SK-N-SH (cell line): ENCODE measurements around the gene SLFN11. TPM values are rescaled to one million over a fixed set of nuclear protein-coding genes. Genes with fewer than 3 reads are reported as not detected.
A peak's percentile ranks its signal among the peaks of the same experiment; 100 is the strongest.

Experiments
- CTCF ChIA-PET: fragments of 300-600, 350-600 bp; formaldehyde crosslinking; extraction: SDS; loops from one replicate; lab custom pipeline; 2021; lab: Yijun Ruan, JAX
- POLR2A ChIA-PET: fragments of 350-600 bp; sonication (Branson Sonifier 250); formaldehyde crosslinking; extraction: SDS; loops from one replicate; lab custom pipeline; 2020; ENCODE audit warnings: antibody characterized with exemption, inconsistent platforms; lab: Yijun Ruan, JAX
- DNase-seq: peaks from one replicate; pipeline ENCODE4 v3.0.0; 2012
- H2AFZ ChIP-seq: fragments of 200-600 bp; sonication (generic); 2 replicates; pipeline ENCODE4 v1.8.1; 2016; ENCODE audit warnings: antibody characterized with exemption, mild to moderate bottlenecking, low read depth
- H3F3A ChIP-seq: fragments of 200-600 bp; sonication (generic); replicated peaks from 2 replicates; pipeline ENCODE3; 2016; ENCODE audit warnings: antibody characterized with exemption, mild to moderate bottlenecking; ENCODE audit not compliant: insufficient read depth
- H3K27ac ChIP-seq, 2 experiments: fragments of 200-500 bp in 1 of 2; fragments of 200-600 bp in 1 of 2; sonication (Bioruptor generic) in 1 of 2; sonication (generic), shearing (Covaris generic) in 1 of 2; 2 replicates each; pipeline versions ENCODE4 v1.5.1 to v1.6.1; 2014 to 2016; ENCODE audit warnings: low read depth in 2 of 2, inconsistent platforms in 1 of 2, low read length in 1 of 2, mild to moderate bottlenecking in 1 of 2, mixed read lengths in 1 of 2
- H3K27me3 ChIP-seq: fragments of 200-600 bp; sonication (generic), shearing (Covaris generic); 2 replicates; pipeline ENCODE4 v1.6.1; 2016; ENCODE audit warnings: mixed run types; ENCODE audit not compliant: insufficient read depth
- H3K36me3 ChIP-seq, 2 experiments: fragments of 200-500 bp in 1 of 2; fragments of 200-600 bp in 1 of 2; sonication (Bioruptor generic) in 1 of 2; sonication (generic) in 1 of 2; replicated peaks in 1 of 2; 2 replicates each; pipeline versions ENCODE3 to v1.5.1; 2014 to 2016; ENCODE audit warnings: low read length in 1 of 2, mild to moderate bottlenecking in 1 of 2; ENCODE audit not compliant: insufficient read depth in 2 of 2, control insufficient read depth in 1 of 2
- H3K4me1 ChIP-seq, 2 experiments: fragments of 200-500 bp in 1 of 2; fragments of 200-600 bp in 1 of 2; sonication (Bioruptor generic) in 1 of 2; sonication (generic), shearing (Covaris generic) in 1 of 2; 2 replicates each; pipeline versions ENCODE4 v1.5.1 to v1.6.1; 2014 to 2016; ENCODE audit warnings: low read depth in 1 of 2, low read length in 1 of 2, mixed run types in 1 of 2; ENCODE audit not compliant: insufficient read depth in 2 of 2, control insufficient read depth in 1 of 2
- H3K4me2 ChIP-seq: fragments of 200-600 bp; sonication (generic), shearing (Covaris generic); 2 replicates; pipeline ENCODE4 v1.6.1; 2017; ENCODE audit warnings: mixed run types
- H3K4me3 ChIP-seq, 2 experiments: fragments of 200-500 bp in 1 of 2; fragments of 200-600 bp in 1 of 2; sonication (Bioruptor generic) in 1 of 2; sonication (generic), shearing (Covaris generic) in 1 of 2; 2 replicates each; pipeline versions ENCODE4 v1.5.1 to v1.8.1; 2014 to 2016; ENCODE audit warnings: low read depth in 2 of 2, inconsistent platforms in 1 of 2, low read length in 1 of 2, mild to moderate bottlenecking in 1 of 2, mixed read lengths in 1 of 2, moderate library complexity in 1 of 2
- H3K79me2 ChIP-seq: fragments of 200-600 bp; sonication (generic); 2 replicates; pipeline ENCODE4 v1.8.1; 2017; ENCODE audit warnings: mild to moderate bottlenecking; ENCODE audit not compliant: insufficient read depth
- H3K9ac ChIP-seq: fragments of 200-600 bp; sonication (generic); 2 replicates; pipeline ENCODE4 v1.6.1; 2017; ENCODE audit warnings: mixed run types
- H3K9me2 ChIP-seq: fragments of 200-600 bp; sonication (generic); 2 replicates; pipeline ENCODE4 v1.6.1; 2017; ENCODE audit warnings: mixed run types
- H3K9me3 ChIP-seq: fragments of 200-600 bp; sonication (generic); 2 replicates; pipeline ENCODE4 v1.6.1; 2017; ENCODE audit warnings: mixed run types, mild to moderate bottlenecking, moderate library complexity
- H4K20me1 ChIP-seq: fragments of 200-600 bp; sonication (generic); 2 replicates; pipeline ENCODE4 v1.6.1; 2017; ENCODE audit warnings: mild to moderate bottlenecking, mixed run types; ENCODE audit not compliant: insufficient read depth
- ELF1 ChIP-seq: IDR thresholded peaks from 2 replicates; pipeline ENCODE4 v1.4.0; 2012
- EZH2phosphoT487 ChIP-seq: fragments of 200-600 bp; sonication (generic); IDR thresholded peaks from 2 replicates; pipeline ENCODE4 v1.6.1; 2017; ENCODE audit warnings: low read depth, mixed run types, mild to moderate bottlenecking, antibody characterized with exemption, moderate library complexity, borderline replicate concordance
- FOSL2 ChIP-seq: IDR thresholded peaks from 2 replicates; pipeline ENCODE4 v1.4.0; 2012; ENCODE audit warnings: low read depth, mild to moderate bottlenecking, moderate library complexity, borderline replicate concordance
- FOXM1 ChIP-seq: IDR thresholded peaks from 2 replicates; pipeline ENCODE4 v1.4.0; 2012; ENCODE audit warnings: low read depth, mild to moderate bottlenecking
- GABPA ChIP-seq: IDR thresholded peaks from 2 replicates; pipeline ENCODE4 v1.4.0; 2012; ENCODE audit warnings: low read depth, mild to moderate bottlenecking
- MAX ChIP-seq: IDR thresholded peaks from 2 replicates; pipeline ENCODE4 v1.4.0; 2012; ENCODE audit warnings: low read depth
- NRF1 ChIP-seq: IDR thresholded peaks from 2 replicates; pipeline ENCODE4 v1.6.1; 2012; ENCODE audit warnings: low read depth, mild to moderate bottlenecking, low read length
- PBX3 ChIP-seq: IDR thresholded peaks from 2 replicates; pipeline ENCODE4; 2012
- REST ChIP-seq: IDR thresholded peaks from 2 replicates; pipeline ENCODE4 v1.6.1; 2012; ENCODE audit warnings: mild to moderate bottlenecking, low read depth, low read length, moderate library complexity
- SIN3A ChIP-seq: IDR thresholded peaks from 2 replicates; pipeline ENCODE4 v1.6.1; 2012; ENCODE audit warnings: low read depth, mild to moderate bottlenecking, low read length, moderate library complexity, borderline replicate concordance
- TAF1 ChIP-seq: IDR thresholded peaks from 2 replicates; pipeline ENCODE4 v1.6.1; 2012; ENCODE audit warnings: low read depth, mild to moderate bottlenecking, low read length, moderate library complexity, borderline replicate concordance
- WGBS: methylation state at CpG from one replicate; pipeline ENCODE4 v1.1.6; 2017; ENCODE audit warnings: low lambda C conversion rate; 5-methylcytosine and 5-hydroxymethylcytosine counted together
- polyA plus RNA-seq, 3 experiments: library from polyadenylated mRNA; depleted of rRNA; stranded (reverse); fragments of >200 nt; gene quantifications; 2 replicates each; pipeline ENCODE4 v1.2.3, GENCODE V29; 2012

The SLFN11 gene
- polyA plus RNA-seq, 1 of the 3 experiments (the other 2 are of a cell fraction): 0.02 TPM

- TF ChIP-seq REST: no peak
- no peak for TF ChIP-seq MAX
- TF ChIP-seq GABPA: no peak
- no peak for TF ChIP-seq EZH2phosphoT487
- no peak for TF ChIP-seq FOXM1
- TF ChIP-seq PBX3: no peak
Observed at GRCh38 chr17:35368081-35368830, 5.2 kb downstream of the SLFN11 start (continued).

GRCh38 chr17:35361027-35361426 lies 12.4 kb downstream of the SLFN11 start:
- no peaks in the 10 kb centered on the region for H4K20me1 ChIP-seq
- H3K9ac ChIP-seq: no peak overlapping the region
- H3K27ac ChIP-seq: no peak overlapping the region
- no peaks in the 10 kb centered on the region for H3K9me3 ChIP-seq
- POLR2A ChIA-PET: no interaction called here
- no peaks in the 10 kb centered on the region for H3K4me1 ChIP-seq
- no peaks in the 10 kb centered on the region for H3K79me2 ChIP-seq
- H3F3A ChIP-seq: no peaks in the 10 kb centered on the region
- CTCF ChIA-PET: no interaction called here
- WGBS: 0% methylated on average over 1 of the region's 1 CpG
- H3K9me2 ChIP-seq: no peaks in the 10 kb centered on the region
- TF ChIP-seq FOXM1: no peak
- no peak for TF ChIP-seq TAF1
- TF ChIP-seq, all 33 proteins: peak for 0
- Histone ChIP-seq H2AFZ (no peak overlapping the region), H3K4me2 (no peak overlapping the region), H3K27me3 (peaks cover 12% of the 10 kb centered on the region; the same call in 1 of the 2 replicates), H3K4me3 (no peak overlapping the region), H3K36me3 (no peaks in the 10 kb centered on the region)
- no peak for DNase-seq

- Histone ChIP-seq H3K9me2 (no peaks in the 10 kb centered on the region), H3K4me3 (no peak overlapping the region), H4K20me1 (no peaks in the 10 kb centered on the region), H3K4me2 (no peak overlapping the region), H3K9ac (no peak overlapping the region), H3K9me3 (no peaks in the 10 kb centered on the region), H3K36me3 (no peaks in the 10 kb centered on the region), H3F3A (no peaks in the 10 kb centered on the region), H3K4me1 (no peaks in the 10 kb centered on the region), H2AFZ (no peak overlapping the region), H3K27ac (no peak overlapping the region), H3K27me3 (peaks cover 7% of the 10 kb centered on the region; the same call in 1 of the 2 replicates), H3K79me2 (no peaks in the 10 kb centered on the region)
- WGBS: 9% methylated on average over 3 of the region's 3 CpGs
- DNase-seq: no peak
- no peak for TF ChIP-seq ELF1
- TF ChIP-seq REST: peak; percentile 83
- no peak for TF ChIP-seq SIN3A
- TF ChIP-seq FOSL2: no peak
- TF ChIP-seq NRF1: no peak
- ChIA-PET CTCF (interaction anchor here (1.3 kb wide), 1 partner anchor 47 kb away, joined by 4 read pairs; no protein-coding TSS in a partner anchor), POLR2A (no interaction called here)
Observed at GRCh38 chr17:35359398-35359797, 14.0 kb downstream of the SLFN11 start.
